Activated T-helper 1 cell treated with Interleukin-2 at 50 U/mL for 16 hours (primary cell): ENCODE results near the gene DPYSL4.
A peak's percentile ranks its signal among the peaks of the same experiment; 100 is the strongest.
"Not testable (repeated sequence)": the region's sequence is repeated elsewhere in the genome, so short reads cannot be mapped to it uniquely, and the experiment has no call there.

Experiments used
- DNase-seq: peaks from one replicate; pipeline ENCODE4 v3.0.0-alpha.2; 2020; ENCODE audit warnings: low read depth

Gene DPYSL4

DNA sequence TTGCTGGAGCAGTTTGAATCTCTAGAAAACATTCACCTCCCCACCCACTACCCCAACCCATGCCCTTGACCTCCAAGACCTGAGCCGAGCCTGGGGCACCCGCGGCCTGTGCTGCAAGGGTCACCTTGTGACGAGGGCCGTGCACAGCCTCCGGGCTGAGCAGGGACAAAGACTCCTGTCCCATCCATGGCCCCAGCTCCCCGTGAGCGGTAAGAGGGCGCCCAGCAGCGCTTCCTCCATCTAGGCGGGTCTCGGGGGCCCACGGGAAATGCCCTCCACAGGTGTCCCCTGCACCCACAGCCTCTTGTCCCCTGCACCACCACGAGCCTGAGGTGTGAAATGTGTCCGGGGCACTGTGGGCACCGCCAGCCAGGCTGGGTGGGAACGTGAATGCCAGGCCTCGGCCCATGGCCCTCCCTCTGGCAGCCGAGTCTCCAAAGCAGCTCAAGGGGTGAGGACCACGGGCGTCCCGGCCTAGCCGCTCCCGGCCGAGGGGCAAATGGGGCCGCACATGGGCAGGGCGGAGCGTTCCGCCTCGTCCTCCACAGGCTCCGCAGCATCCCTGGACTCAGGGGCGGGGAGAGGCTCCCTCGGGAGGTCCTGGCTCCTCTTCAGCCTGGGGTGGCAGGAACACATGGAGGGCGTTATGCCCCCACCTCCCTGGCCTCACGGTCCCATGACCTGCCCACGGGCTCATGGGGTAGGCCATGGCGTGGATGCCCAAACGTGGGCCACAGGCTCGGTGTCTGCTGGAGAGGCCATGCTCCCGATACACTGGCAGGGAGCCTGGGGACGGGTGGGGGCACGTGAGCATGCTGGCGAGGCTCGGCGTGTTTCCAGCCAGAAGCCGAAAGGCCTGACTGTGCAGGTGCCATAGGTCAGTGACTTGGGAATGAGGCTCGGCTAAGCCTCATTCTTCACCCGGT, 21.1 kb downstream of the DPYSL4 start:
- no peak for DNase-seq

DNA sequence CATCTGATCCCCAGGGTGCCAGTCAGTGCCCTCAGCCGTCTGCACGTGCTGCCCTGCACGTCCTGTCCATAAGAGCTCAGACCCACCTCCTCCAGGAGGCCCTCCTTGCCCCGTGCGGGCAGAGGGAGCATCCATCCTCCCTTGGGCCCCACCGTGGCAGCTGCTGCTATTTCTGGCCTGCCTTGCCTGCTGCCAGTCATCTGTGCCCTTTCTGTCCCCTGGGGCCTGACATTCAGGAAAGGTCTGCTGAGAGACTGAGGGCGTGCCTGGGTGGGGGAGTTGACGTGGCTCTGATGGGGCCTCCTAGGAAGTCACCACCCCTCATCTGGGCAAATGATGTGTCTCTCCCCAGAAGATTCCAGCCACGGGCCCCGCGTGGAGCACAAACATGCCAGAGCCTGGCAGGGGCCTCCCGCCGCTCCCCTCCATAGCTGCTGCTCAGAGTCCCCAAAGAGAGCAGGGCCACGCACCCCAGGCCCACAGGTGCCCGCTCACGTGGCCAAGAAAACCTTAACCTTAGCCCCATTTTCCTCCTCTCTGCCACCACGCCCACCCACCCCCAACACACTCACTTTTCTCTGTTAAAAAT, 21.8 kb downstream of the DPYSL4 start:
- no peak for DNase-seq

DNA sequence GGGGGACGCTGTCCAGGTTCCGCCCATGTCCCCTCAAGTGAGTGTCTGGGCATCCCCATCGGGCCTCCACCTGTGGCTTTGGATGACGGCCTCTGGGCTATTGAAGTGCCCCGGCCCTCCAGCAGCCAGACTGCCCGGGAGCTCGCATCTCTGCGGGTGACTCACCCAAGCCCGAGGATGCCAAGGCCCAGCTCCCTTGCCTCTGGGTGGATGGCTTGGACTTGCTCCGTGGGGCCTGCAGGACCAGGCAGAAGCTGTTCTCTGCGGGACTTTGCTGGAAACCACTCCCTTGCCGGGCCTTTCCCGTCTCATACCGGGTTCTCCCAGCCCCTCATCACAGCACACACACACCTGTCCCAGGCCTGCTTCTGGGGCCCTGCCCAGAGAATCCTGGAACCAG, 22.4 kb downstream of the DPYSL4 start:
- no peak for DNase-seq

DNA sequence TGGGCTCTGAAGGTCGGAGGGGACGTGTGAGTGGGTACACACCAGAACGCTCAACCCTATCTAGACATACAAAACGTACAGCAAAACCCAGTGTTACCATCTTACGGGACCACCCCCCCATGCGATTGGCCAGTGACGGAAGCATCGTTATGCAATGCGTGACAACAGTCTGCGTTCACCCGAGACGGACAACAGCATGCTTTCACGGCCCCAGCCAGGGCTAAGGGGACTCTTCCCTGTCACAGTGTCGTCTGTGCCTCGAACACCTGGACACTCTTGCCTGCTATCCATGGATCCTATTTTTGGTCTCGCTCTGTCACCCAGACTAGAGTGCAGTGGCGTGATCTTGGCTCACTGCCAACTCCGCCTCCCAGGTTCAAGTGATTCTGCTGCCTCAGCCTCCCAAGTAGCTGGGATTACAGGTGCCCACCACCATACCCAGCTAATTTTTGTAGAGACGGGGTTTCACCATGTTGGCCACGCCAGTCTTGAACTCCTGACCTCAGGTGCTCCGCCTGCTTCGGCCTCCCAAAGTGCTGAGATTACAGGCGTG, 23.3 kb downstream of the DPYSL4 start:
- no peak for DNase-seq

DNA sequence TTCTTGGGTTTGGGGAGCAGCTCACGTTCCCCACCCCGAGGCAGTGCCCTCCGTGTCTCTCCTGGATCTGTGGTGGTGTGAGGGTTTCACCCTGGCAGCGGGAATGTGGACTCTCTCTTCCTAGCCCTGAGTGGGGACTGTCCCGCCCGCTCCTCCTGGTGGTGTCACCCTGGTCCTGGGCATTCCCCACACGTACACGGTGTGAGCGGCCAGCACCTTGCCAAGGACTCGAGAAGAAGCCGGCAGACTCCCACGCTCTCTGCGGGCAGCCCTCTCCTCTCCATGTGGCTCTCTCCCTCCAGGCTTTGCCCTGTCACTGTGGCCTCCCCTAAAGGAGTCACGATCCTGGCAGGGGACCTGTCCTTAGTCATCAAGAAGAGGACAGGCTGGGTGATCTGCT, 24.0 kb downstream of the DPYSL4 start:
- DNase-seq = no peak

DNA sequence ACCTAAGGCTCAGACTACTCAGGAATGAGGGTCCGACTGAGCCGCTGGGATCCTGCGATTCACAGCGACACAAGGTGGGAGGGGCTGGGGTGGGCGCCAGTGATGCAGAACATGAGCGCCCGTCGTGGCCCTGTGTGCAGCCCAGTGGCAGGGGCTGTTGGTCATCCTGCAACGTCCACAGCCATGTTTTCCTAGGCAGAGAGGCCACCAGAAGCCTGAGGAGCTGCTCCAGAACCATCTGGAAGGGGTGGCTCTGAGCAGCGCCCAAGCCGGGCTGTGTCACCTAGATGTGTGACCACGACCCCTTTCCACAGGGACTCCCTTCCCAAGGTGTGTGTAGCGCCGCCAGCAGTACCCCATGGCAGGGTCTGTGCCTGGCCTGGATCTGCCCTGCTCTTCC, 24.5 kb downstream of the DPYSL4 start:
- no peak for DNase-seq

DNA sequence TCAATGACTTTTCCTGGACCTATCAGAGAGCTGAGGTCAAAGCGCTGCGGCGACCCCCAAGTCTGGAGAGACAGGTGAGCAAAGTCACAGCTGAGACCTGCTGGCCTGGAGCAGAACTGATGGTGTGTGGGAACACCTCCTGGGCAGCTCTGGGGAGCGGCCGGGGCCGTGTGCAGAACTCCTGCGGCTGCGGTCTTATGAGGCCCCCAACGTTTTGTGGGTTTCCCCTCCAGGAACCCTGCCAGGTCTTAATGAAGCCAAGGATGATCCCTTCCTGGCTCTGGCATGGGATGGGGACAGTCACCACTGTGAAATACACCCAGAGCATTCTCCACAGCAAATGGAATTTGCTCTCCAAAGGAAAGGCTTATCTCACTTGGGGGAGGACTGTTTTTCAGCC, 26.1 kb downstream of the DPYSL4 start:
- DNase-seq = no peak

DNA sequence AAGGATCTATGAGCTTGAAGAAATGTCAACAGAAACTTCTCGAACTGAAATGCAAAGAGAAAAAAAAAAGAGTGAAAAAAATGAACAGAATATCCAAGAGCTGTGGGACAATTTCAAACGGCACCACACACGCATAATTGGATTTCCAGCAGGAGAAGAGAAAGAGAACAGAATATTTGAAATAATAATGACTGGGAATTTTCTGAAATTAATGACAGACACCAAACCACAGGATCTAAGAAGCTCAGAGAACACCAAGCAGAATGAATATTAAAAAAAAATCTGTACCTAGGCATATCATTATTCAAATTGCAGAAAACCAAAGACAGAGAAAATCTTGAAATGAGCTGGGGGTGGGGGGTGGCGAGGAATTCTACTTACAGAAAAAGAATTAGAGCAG, 27.2 kb downstream of the DPYSL4 start:
- DNase-seq = no peak

DNA sequence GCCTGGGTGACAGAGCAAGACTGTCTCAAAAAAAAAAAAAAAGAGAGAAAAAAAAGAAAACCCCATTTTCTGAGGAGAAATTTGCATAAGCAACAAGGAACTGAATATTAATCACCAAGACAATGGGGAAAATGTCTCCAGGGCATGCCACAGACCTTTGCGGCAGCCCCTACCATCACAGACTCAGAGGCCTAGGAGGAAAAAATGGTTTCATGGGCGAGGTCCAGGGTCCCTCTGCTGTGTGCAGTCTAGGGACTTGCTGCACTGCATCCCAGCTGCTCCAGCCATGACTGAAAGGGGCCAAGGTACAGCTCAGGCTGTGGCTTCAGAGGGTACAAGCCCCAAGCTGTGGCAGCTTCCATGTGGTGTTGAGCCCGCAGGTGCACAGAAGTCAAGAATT, 29.7 kb downstream of the DPYSL4 start:
- not testable (repeated sequence) for DNase-seq

DNA sequence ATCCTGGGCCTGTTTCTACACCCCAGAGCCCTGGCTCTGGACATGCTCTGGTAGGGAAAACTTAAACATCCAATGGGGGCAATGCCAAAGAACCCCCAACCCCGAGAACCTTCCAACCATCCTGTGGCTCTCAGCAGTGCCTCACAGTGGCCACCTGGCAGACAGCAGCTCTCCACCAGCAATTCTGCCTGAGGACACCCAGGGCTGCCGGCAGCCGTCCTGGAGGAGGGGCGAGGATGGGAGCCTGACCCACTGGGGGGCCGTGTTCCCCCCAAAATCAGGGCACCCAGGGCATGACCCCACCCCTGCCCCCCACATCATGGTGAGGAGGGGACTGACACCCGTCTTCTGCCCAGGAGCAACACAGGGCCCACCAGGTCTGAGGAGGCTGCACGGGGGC, 32.7 kb downstream of the DPYSL4 start:
- no peak for DNase-seq

DNA sequence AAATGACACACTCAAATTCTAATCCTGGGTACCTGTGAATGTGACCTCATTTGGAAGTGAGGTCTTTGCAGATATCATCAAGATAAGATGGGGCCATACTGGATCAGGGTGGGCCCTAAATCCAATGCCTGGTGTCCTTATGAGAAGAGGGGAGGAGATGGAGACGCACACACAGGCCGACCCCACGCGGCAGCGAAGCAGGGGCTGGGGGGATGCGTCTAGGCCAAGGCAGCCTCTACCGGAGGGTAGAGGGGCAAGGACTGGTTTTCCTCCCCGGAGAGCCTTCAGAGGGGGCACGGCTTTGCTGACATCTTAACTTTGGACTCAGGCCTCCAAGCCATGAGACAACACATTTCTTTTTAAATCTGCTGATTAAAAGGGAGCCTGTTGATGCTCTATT, 33.3 kb downstream of the DPYSL4 start:
- DNase-seq = no peak

DNA sequence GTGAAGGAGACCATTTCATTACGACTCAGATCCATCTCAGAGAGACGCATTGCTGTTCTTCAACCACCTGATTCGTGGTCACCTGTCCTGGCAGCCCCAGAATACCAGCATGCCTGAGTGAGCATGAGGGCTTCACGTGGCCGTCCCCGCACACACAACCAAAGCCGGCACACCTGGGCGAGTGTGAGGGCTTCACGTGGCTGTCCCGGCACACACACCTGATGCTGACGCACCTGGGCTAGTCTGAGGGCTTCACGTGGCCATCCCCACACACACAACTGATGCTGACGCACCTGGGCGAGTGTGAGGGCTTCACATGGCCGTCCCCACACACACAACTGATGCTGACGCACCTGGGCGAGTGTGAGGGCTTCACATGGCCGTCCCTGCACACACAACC, 34.2 kb downstream of the DPYSL4 start:
- DNase-seq = not testable (repeated sequence)

DNA sequence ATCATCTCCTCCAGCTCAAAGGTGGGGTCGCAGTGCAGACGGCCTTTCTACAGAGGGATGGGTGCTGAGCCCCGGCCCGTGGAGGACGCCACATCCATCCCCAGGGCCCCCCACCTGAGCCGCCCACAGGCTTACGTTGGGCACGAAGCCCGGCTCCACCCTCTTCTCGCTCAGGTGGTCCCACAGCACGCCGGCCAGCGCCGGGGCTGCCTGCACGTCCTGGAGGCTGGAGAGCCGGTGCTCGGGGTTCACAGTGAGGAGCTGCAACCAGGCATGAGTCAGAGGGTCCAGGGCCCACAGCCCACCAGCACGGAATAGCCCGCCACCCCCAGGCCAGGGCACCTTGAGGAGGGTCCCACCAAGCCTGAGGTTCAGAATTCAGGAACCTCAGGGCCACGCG, 36.0 kb downstream of the DPYSL4 start:
- DNase-seq = no peak

DNA sequence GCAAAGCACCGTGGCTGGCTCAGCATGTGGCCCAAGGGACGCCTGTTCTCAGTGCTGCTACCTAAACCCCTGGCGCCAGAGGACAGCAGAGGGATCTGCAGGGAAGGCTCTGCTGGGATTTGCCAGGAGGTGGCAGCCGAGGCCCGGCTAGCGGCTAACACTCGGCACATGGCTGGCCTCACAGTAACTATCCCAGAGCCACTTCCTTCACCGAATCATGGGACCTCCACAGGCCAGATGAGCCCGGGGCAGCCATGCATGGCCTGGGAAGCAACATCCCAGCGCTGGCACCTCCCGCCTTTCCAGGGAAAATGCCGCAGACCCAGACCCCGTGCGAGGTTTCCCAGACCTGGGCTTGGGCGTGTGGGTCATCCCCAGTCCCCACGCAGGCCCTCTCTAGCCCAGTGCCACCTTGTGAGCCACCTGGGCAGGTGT, 36.4 kb downstream of the DPYSL4 start:
- peak; percentile 31 for DNase-seq

DNA sequence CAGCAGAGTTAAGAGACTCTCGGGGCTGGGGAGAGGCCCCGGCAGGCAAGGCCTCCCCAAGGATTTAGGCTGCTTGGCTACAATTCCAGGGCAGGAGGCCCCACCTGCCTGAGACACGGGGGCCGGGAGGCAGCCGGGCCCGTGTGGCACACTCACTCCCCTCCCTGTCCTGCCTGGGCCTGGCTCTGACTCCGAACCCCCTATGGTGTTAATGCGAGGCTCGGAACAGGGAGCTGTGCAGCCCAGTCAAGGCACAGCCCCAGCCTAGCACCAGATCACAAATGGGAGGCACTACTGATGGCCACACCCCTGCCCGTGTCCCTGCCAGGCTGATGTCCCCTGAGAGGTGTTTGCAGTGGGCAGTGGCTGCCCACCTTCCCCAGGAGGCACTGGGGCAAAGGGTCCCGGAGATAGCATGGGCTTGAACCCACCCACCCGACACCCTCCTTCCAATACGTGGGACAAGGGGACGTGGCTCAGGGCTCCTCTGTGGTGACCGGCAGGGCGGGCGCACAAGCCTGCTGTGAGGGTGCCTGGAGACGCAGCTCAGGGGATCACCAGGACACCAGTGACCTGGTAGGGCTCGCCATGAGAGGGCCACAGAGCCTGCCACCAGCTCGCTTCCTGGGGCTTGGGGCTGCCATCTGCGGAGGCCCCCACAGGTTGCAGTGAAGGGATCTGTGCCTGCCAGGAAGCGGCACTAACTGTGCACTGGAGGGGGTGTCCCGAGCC, 37.0 kb downstream of the DPYSL4 start:
- no peak for DNase-seq

DNA sequence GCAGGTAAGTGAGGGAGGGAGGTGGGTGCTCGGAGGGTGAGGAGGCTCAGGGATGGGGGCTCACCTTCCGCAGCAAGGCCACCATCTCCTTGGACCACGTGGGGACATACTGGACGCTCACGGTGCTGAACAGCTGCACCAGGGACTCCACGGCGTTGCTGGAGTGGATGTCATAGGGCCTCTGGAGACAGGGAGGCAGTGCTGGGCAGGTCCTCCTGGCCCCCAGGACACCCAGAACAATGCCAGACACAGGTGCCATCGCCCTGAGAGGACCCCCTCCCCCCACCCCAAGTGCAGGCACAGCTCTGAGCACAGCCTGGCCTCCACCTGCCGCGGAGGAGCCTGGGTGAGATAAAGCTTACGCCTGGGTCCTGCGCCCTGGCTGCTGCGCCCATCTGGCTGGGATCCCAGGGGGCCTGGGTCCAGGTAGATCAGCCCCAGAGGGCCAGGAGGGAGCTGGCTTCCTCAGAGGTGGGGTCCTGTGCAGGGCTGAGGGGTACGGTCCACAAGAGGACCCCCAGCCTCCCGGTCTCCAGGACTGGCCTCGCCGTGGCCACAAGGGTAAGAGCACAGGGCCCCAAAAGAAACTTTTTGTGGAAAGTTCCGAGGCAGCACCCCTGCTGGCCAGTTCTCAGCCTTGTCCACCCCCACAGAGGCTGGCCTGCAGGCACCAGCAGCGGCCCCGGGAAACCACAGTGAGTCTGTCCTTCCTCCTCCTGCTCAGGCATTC, 37.8 kb downstream of the DPYSL4 start:
- DNase-seq = no peak

DNA sequence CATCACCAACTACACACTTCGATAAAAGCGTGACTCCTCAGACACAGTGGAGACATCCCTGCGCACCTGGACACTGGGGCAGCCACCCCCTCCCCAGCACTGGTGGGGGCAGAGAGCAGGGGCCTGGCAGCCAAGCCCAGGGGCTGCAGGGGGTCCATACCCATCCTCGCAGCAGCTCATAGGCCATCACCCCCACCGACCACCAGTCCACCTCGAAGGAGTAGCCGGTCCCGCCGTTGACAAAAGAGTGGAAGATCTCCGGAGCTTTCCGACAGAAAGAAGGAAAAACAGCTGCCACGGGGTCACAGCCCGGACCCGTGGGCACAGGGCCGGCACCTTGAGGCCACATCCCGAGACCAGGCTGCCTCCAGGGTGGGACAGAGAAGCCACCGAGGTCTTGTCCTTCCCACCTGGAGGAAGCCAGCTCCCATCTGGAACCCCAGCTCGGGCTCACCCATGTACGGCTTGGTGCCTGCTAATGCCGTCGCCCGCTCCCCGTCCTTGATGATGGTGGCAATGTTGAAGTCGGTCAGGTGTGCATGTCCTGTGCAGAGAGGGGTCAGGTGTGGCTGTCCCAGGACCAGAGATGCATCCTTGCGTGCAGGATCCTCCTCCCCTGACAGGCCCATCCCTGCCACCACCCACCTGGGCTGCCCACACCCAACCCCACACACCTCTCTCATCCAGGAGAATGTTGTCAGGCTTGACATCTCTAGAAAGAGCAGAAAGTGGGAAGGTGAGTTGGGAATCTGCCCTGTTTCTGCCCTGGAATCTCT, 38.5 kb downstream of the DPYSL4 start:
- DNase-seq = no peak

DNA sequence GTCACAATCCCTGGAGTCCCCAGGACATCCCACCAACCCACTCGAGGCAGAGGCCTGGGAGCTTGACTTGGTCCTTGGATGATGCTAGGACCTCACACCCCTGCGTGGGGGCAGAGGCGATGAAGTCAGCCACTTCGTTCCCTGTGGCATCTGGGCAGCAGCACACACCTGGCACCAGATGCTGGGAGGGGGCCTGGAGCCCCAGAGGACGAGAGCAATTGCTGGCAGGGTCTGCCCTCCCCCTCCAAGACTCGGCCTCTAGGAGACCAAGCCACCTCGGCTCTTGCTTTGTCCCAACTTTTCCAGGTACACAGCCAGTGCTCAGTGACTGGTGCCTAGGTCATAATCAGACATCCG, 39.1 kb downstream of the DPYSL4 start:
- no peak for DNase-seq

DNA sequence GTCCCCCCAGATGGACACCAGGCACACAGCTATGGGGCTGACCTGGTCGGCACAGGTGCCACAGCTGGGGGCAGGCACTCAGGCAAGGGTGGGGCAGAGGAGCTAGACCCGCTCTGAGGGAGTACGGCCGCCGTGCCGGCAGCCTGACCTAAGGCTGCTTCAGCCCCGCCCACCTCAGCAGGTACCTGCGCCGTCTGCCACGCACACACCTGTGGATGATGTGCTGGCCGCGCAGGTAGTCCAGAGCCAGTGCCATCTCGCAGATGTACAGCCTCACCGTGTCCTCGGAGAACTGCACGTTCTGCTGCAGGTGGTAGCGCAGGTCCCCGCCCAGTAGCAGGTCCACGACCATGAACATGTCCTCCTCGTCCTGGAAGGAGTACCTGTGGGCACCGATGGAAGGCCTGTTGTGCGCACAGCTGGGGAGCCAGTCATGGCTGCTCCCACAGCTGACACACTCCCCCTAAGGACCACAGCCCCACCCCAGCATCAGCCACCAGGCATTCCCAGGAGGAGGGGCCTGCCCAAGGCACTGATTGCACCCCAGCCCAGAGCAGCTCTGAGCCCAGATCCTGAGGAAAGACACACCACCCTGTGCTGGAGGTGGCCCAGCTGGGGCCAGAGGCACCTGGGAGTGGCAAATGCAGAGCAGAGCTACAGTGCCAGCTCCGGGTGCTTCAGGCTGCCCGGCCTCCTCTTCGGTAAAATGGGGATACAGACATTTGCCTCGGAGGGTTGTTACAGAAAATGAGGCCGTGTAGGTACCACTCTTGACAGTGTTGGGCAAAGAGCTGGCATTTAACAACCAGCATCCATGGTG, 40.0 kb downstream of the DPYSL4 start:
- no peak for DNase-seq

DNA sequence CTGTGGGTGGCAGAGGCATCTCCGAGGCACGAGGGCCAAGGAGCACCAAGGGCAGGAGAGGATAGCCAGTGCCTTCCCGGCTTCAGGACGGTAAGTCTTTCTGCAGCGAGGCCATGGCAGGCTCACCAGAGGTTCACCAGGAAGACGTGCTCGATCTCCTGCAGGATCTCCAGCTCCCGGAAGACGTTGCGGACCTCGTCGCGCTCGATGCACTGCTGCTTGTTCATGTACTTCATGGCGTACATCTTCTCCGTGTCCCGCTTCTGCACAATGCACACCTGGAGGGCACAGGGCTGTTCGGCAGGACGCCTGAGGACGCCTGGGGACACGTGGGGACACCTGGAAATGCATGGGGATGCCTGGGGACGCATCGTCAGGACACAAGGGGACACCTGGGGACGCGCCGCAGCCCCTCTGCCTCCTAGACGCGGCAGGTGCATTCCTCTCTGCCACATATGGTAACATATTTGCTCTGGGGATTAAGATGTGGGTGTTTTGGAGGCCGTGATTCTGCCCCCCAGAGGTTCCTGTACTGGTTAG, 41.2 kb downstream of the DPYSL4 start:
- no peak for DNase-seq
